HCT116 (cell line): ENCODE data around the gene CAMTA2. TPM values are rescaled to one million over a fixed set of nuclear protein-coding genes. Genes with fewer than 3 reads are reported as not detected.
A peak's percentile ranks its signal among the peaks of the same experiment; 100 is the strongest.

Experiments used
- ATAC-seq: fragments of 200-7000 bp; cut with Tn5 transposase; 2 replicates; pipeline ENCODE4 v1.9.1; 2020; ENCODE audit warnings: mild to moderate bottlenecking, moderate library complexity
- BruUV-seq: library from RNA; stranded (reverse); fragments of 400-500 nt; replicated peaks from 2 replicates; lab custom pipeline; 2021; lab: Mats Ljungman, UMichigan
- CTCF ChIA-PET: fragments of 300-600 bp; sonication (Branson Sonifier 250); formaldehyde crosslinking; loops from one replicate; lab custom pipeline; 2021; ENCODE audit warnings: antibody characterized with exemption; lab: Charles Lee
- POLR2A ChIA-PET: fragments of 300-600, 350-600 bp; sonication (Branson Sonifier 250); formaldehyde crosslinking; loops from one replicate; lab custom pipeline; 2021; ENCODE audit warnings: antibody characterized with exemption; lab: Charles Lee
- RAD21 ChIA-PET, 2 experiments: fragments of 300-600 bp; sonication (Branson Sonifier 250); formaldehyde crosslinking; loops; one replicate each; lab custom pipeline; 2023; ENCODE audit warnings: low total read pairs in 2 of 2; ENCODE audit not compliant: uncharacterized antibody in 2 of 2, unreplicated experiment in 2 of 2, low non-redundant PET in 1 of 2; lab: Charles Lee
- DNase-seq: peaks from one replicate; pipeline ENCODE4 v3.0.0-alpha.2; 2010; ENCODE audit warnings: low read depth, low spot score
- H2AFZ ChIP-seq: fragments of 200-600 bp; shearing (Covaris generic), sonication (generic); 2 replicates; pipeline ENCODE4 v1.6.1; 2017; ENCODE audit warnings: low read depth, mixed run types, mixed read lengths, antibody characterized with exemption, low read length; ENCODE audit not compliant: poor library complexity, severe bottlenecking
- H3K27ac ChIP-seq: 2 replicates; pipeline ENCODE4 v1.5.1; 2012; ENCODE audit warnings: low read depth, low read length
- H3K27me3 ChIP-seq: fragments of 200-600 bp; sonication (generic); 2 replicates; pipeline ENCODE4 v1.6.1; 2016; ENCODE audit warnings: mixed run types, low read length, mixed read lengths; ENCODE audit not compliant: insufficient read depth
- H3K36me3 ChIP-seq, 2 experiments: fragments of 200-500 bp in 1 of 2; fragments of 200-600 bp in 1 of 2; sonication (Bioruptor generic) in 1 of 2; sonication (generic) in 1 of 2; 2 replicates each; pipeline versions ENCODE4 v1.5.1 to v1.6.1; 2014 to 2016; ENCODE audit warnings: low read length in 2 of 2, inconsistent platforms in 1 of 2, mixed read lengths in 1 of 2, mixed run types in 1 of 2; ENCODE audit not compliant: insufficient read depth in 2 of 2, control insufficient read depth in 1 of 2
- H3K4me1 ChIP-seq, 2 experiments: fragments of 200-600 bp in 1 of 2; sonication (generic) in 1 of 2; 2 replicates each; pipeline versions ENCODE4 v1.5.1 to v1.6.1; 2012 to 2017; ENCODE audit warnings: low read length in 2 of 2, inconsistent platforms in 1 of 2, mild to moderate bottlenecking in 1 of 2, mixed read lengths in 1 of 2, mixed run types in 1 of 2, moderate library complexity in 1 of 2; ENCODE audit not compliant: insufficient read depth in 2 of 2, control insufficient read depth in 1 of 2
- H3K4me2 ChIP-seq: fragments of 200-600 bp; sonication (generic); 2 replicates; pipeline ENCODE4 v1.6.1; 2017; ENCODE audit warnings: mixed run types, low read length, mixed read lengths
- H3K4me3 ChIP-seq, 2 experiments: fragments of 200-600 bp in 1 of 2; sonication (generic) in 1 of 2; replicated peaks in 1 of 2; 2 replicates each; pipeline ENCODE4 v1.5.1; 2011 to 2016; ENCODE audit warnings: low read length in 2 of 2, control low read depth in 1 of 2, low read depth in 1 of 2, mild to moderate bottlenecking in 1 of 2, mixed read lengths in 1 of 2, mixed run types in 1 of 2
- H3K79me2 ChIP-seq: fragments of 200-600 bp; sonication (generic); 2 replicates; pipeline ENCODE4 v1.6.1; 2017; ENCODE audit warnings: mild to moderate bottlenecking, mixed run types, low read length, moderate library complexity, mixed read lengths; ENCODE audit not compliant: insufficient read depth
- H3K9ac ChIP-seq: fragments of 200-600 bp; sonication (generic); 2 replicates; pipeline ENCODE4 v1.6.1; 2016; ENCODE audit warnings: low read length, mixed read lengths
- H3K9me2 ChIP-seq: fragments of 200-600 bp; sonication (generic), shearing (Covaris generic); 2 replicates; pipeline ENCODE4 v1.6.1; 2017; ENCODE audit warnings: mixed run types, mild to moderate bottlenecking, moderate library complexity; ENCODE audit not compliant: insufficient read depth
- H3K9me3 ChIP-seq, 2 experiments: fragments of 200-500 bp in 1 of 2; fragments of 200-600 bp in 1 of 2; sonication (Bioruptor generic) in 1 of 2; sonication (generic) in 1 of 2; 2 replicates each; pipeline ENCODE4 v1.6.1; 2014 to 2017; ENCODE audit warnings: low read length in 2 of 2, mixed read lengths in 2 of 2, inconsistent platforms in 1 of 2, low read depth in 1 of 2, mild to moderate bottlenecking in 1 of 2, mixed run types in 1 of 2, moderate library complexity in 1 of 2; ENCODE audit not compliant: control insufficient read depth in 1 of 2, insufficient read depth in 1 of 2
- H4K20me1 ChIP-seq: fragments of 200-600 bp; sonication (generic), shearing (Covaris generic); 2 replicates; pipeline ENCODE4 v1.6.1; 2017; ENCODE audit warnings: mixed run types, mild to moderate bottlenecking, moderate library complexity; ENCODE audit not compliant: insufficient read depth
- ELF1 ChIP-seq: IDR thresholded peaks from 2 replicates; pipeline ENCODE4 v1.6.1; 2012; ENCODE audit warnings: low read depth, borderline replicate concordance
- JUND ChIP-seq: IDR thresholded peaks from 2 replicates; pipeline ENCODE4 v1.6.1; 2012
- REST ChIP-seq: IDR thresholded peaks from 2 replicates; pipeline ENCODE4 v1.6.1; 2012; ENCODE audit warnings: low read depth
- SP1 ChIP-seq: IDR thresholded peaks from 2 replicates; pipeline ENCODE4 v1.6.1; 2012; ENCODE audit warnings: low read depth
- SRF ChIP-seq: IDR thresholded peaks from 2 replicates; pipeline ENCODE4 v1.6.1; 2012; ENCODE audit warnings: low read depth
- ZBTB33 ChIP-seq: IDR thresholded peaks from 2 replicates; pipeline ENCODE4 v1.6.1; 2011; ENCODE audit warnings: mild to moderate bottlenecking, low read length, moderate library complexity; ENCODE audit not compliant: insufficient replicate concordance; ENCODE audit errors: extremely low read depth
- ZNF274 ChIP-seq: fragments of 200-500 bp; sonication (Bioruptor generic); IDR thresholded peaks from 2 replicates; pipeline ENCODE4 v1.6.1; 2014; ENCODE audit warnings: mild to moderate bottlenecking, low read depth, low read length, inconsistent platforms
- intact Hi-C: fragments of 100-400 bp; cut with micrococcal nuclease; formaldehyde crosslinking; loops from 2 replicates; pipeline ENCODE4 v1.10.0; 2022
- total RNA-seq: library from RNA; stranded (reverse); gene quantifications from one replicate; pipeline ENCODE4 v1.2.1, GENCODE V29; 2021; ENCODE audit not compliant: unreplicated experiment
- TF ChIP-seq, protein P1 (sequence below): IDR thresholded peaks from 2 replicates; pipeline ENCODE4 v1.6.1; 2012

The CAMTA2 gene
- total RNA-seq, 1 experiment from 2014 or later = 37.8 TPM

GRCh38 chr17:4960279-4960922 is 27.1 kb downstream of the CAMTA2 start:
- Histone ChIP-seq H4K20me1 (no peaks in the 10 kb centered on the region), H2AFZ (no peak overlapping the region), H3K4me1 (peaks cover 4 to 5% of the 10 kb centered on the region in 2 experiments; a peak in 2 of 4 replicates), H3K9me2 (no peaks in the 10 kb centered on the region), H3K9me3 (no peaks in the 10 kb centered on the region), H3K4me3 (no peak overlapping the region), H3K79me2 (peaks cover 7% of the 10 kb centered on the region; the same call in 1 of the 2 replicates), H3K4me2 (no peak overlapping the region), H3K9ac (no peak overlapping the region), H3K27ac (peak overlapping the region; percentile 26; the same call in 1 of the 2 replicates), H3K36me3 (peaks cover 0 to 4% of the 10 kb centered on the region in 2 experiments; a peak in 2 of 4 replicates), H3K27me3 (no peaks in the 10 kb centered on the region)
- CTCF ChIA-PET = no interaction called here
- TF ChIP-seq SP1 (no peak), ZBTB33 (no peak)
- TF ChIP-seq, protein P1, sequence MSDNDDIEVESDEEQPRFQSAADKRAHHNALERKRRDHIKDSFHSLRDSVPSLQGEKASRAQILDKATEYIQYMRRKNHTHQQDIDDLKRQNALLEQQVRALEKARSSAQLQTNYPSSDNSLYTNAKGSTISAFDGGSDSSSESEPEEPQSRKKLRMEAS = no peak
- POLR2A ChIA-PET = no interaction called here
- intact Hi-C loops = no loop called here
- DNase-seq = no peak
- no peak for ATAC-seq
- RAD21 ChIA-PET = no interaction called here
- BruUV-seq = no TSS peak

GRCh38 chr17:4959261-4959965 is 28.1 kb downstream of the CAMTA2 start:
- ATAC-seq = no peak
- intact Hi-C loops = no loop called here

More at GRCh38 chr17:4959261-4959965, 28.1 kb downstream of the CAMTA2 start:
- Histone ChIP-seq H2AFZ (no peak overlapping the region), H3K4me3 (no peak overlapping the region), H3K4me2 (no peak overlapping the region), H3K9ac (no peak overlapping the region), H3K79me2 (peaks cover 4% of the 10 kb centered on the region; the same call in 1 of the 2 replicates), H3K4me1 (peaks cover 4 to 5% of the 10 kb centered on the region in 2 experiments; a peak in 2 of 4 replicates), H3K9me3 (no peaks in the 10 kb centered on the region), H3K27ac (no peak overlapping the region), H3K27me3 (no peaks in the 10 kb centered on the region), H3K36me3 (no peaks in the 10 kb centered on the region), H4K20me1 (no peaks in the 10 kb centered on the region)
- TSS peak; percentile 63 for BruUV-seq
- POLR2A ChIA-PET = interaction anchor here (4.6 kb wide), 1 partner anchor 8 kb away, joined by 27 read pairs; the partner anchor contains the start of gene SPAG7
- CTCF ChIA-PET = no interaction called here
- DNase-seq = no peak
- RAD21 ChIA-PET = no interaction called here
- TF ChIP-seq ELF1 (no peak), ZNF274 (no peak), JUND (no peak), SRF (no peak), REST (no peak)
- TF ChIP-seq, all 23 proteins: peak for 0
- H3K9me2 ChIP-seq = no peaks in the 10 kb centered on the region
